Effector memory CD4-positive, alpha-beta T cell (primary cell): ENCODE results near the gene BAIAP2L2.

ENCODE experiments used
- DNase-seq, 3 donors: peaks; one replicate each; pipeline ENCODE4 v3.0.0-alpha.2; 2020
- H3K27ac ChIP-seq: 2 replicates; pipeline ENCODE4 v1.7.0; 2013; ENCODE audit warnings: mild to moderate bottlenecking, low read length, moderate library complexity; ENCODE audit not compliant: insufficient read depth, poor library complexity, severe bottlenecking
- H3K27me3 ChIP-seq: replicated peaks from 2 replicates; pipeline ENCODE4 v1.7.0; 2013; ENCODE audit warnings: mild to moderate bottlenecking, low read length; ENCODE audit not compliant: insufficient read depth, control insufficient read depth, poor library complexity, severe bottlenecking
- H3K36me3 ChIP-seq: 2 replicates; pipeline ENCODE4 v1.7.0; 2013; ENCODE audit warnings: mild to moderate bottlenecking, low read length, moderate library complexity; ENCODE audit not compliant: control insufficient read depth, insufficient read depth
- H3K4me1 ChIP-seq: 2 replicates; pipeline ENCODE4 v1.7.0; 2013; ENCODE audit warnings: low read length, mild to moderate bottlenecking; ENCODE audit not compliant: control insufficient read depth, insufficient read depth, poor library complexity, severe bottlenecking
- H3K4me3 ChIP-seq: 2 replicates; pipeline ENCODE4 v1.7.0; 2013; ENCODE audit warnings: low read length, low read depth, mild to moderate bottlenecking; ENCODE audit not compliant: insufficient read depth, poor library complexity, severe bottlenecking
- H3K9me3 ChIP-seq: 2 replicates; pipeline ENCODE4 v1.7.0; 2013; ENCODE audit warnings: mild to moderate bottlenecking, low read length, moderate library complexity; ENCODE audit not compliant: control insufficient read depth

BAIAP2L2 gene

GRCh38 chr22:38108561-38109319 is 1.7 kb downstream of the BAIAP2L2 start:
- H3K9me3 ChIP-seq: no peaks in the 10 kb centered on the region
- H3K4me3 ChIP-seq: no peak overlapping the region
- DNase-seq: no peak
- H3K4me1 ChIP-seq: no peaks in the 10 kb centered on the region
- no peaks in the 10 kb centered on the region for H3K27me3 ChIP-seq
- H3K27ac ChIP-seq: no peak overlapping the region
- H3K36me3 ChIP-seq: peaks cover 7% of the 10 kb centered on the region

GRCh38 chr22:38107692-38108515 is 2.6 kb downstream of the BAIAP2L2 start:
- H3K4me1 ChIP-seq: no peaks in the 10 kb centered on the region
- no peaks in the 10 kb centered on the region for H3K27me3 ChIP-seq
- DNase-seq: no peak
- no peaks in the 10 kb centered on the region for H3K36me3 ChIP-seq
- no peaks in the 10 kb centered on the region for H3K9me3 ChIP-seq
- H3K27ac ChIP-seq: no peak overlapping the region
- H3K4me3 ChIP-seq: no peak overlapping the region

GRCh38 chr22:38106814-38107578 is 3.5 kb downstream of the BAIAP2L2 start:
- Histone ChIP-seq H3K9me3 (no peaks in the 10 kb centered on the region), H3K4me3 (no peak overlapping the region), H3K27ac (no peak overlapping the region), H3K4me1 (no peaks in the 10 kb centered on the region), H3K36me3 (no peaks in the 10 kb centered on the region), H3K27me3 (no peaks in the 10 kb centered on the region)
- DNase-seq: no peak

- Histone ChIP-seq H3K36me3 (no peaks in the 10 kb centered on the region), H3K4me1 (no peaks in the 10 kb centered on the region), H3K27me3 (no peaks in the 10 kb centered on the region), H3K4me3 (no peak overlapping the region), H3K27ac (no peak overlapping the region), H3K9me3 (no peaks in the 10 kb centered on the region)
- DNase-seq: no peak
These were observed 6.4 kb downstream of the BAIAP2L2 start for GRCh38 chr22:38104084-38104483.

- H3K4me1 ChIP-seq: no peaks in the 10 kb centered on the region
- H3K9me3 ChIP-seq: no peaks in the 10 kb centered on the region
- H3K27me3 ChIP-seq: no peaks in the 10 kb centered on the region
- H3K27ac ChIP-seq: no peak overlapping the region
- no peaks in the 10 kb centered on the region for H3K36me3 ChIP-seq
- no peak for DNase-seq
- H3K4me3 ChIP-seq: no peak overlapping the region
These were observed 6.8 kb downstream of the BAIAP2L2 start for GRCh38 chr22:38103641-38104040.

GRCh38 chr22:38098410-38099249 is 11.9 kb downstream of the BAIAP2L2 start:
- Histone ChIP-seq H3K36me3 (no peaks in the 10 kb centered on the region), H3K9me3 (no peaks in the 10 kb centered on the region), H3K4me3 (no peak overlapping the region), H3K4me1 (no peaks in the 10 kb centered on the region), H3K27me3 (no peaks in the 10 kb centered on the region), H3K27ac (no peak overlapping the region)
- no peak for DNase-seq

GRCh38 chr22:38097557-38098409 is 12.7 kb downstream of the BAIAP2L2 start:
- Histone ChIP-seq H3K36me3 (no peaks in the 10 kb centered on the region), H3K4me1 (no peaks in the 10 kb centered on the region), H3K27me3 (no peaks in the 10 kb centered on the region), H3K4me3 (no peak overlapping the region), H3K9me3 (no peaks in the 10 kb centered on the region), H3K27ac (no peak overlapping the region)
- DNase-seq: no peak

GRCh38 chr22:38097058-38097457 is 13.4 kb downstream of the BAIAP2L2 start:
- H3K27me3 ChIP-seq: no peaks in the 10 kb centered on the region
- no peak for DNase-seq
- H3K4me3 ChIP-seq: no peak overlapping the region
- no peaks in the 10 kb centered on the region for H3K4me1 ChIP-seq
- no peaks in the 10 kb centered on the region for H3K36me3 ChIP-seq
- no peaks in the 10 kb centered on the region for H3K9me3 ChIP-seq
- no peak overlapping the region for H3K27ac ChIP-seq

- H3K4me1 ChIP-seq: no peaks in the 10 kb centered on the region
- no peak overlapping the region for H3K27ac ChIP-seq
- no peaks in the 10 kb centered on the region for H3K27me3 ChIP-seq
- H3K9me3 ChIP-seq: no peaks in the 10 kb centered on the region
- DNase-seq: no peak
- H3K36me3 ChIP-seq: peaks cover 3% of the 10 kb centered on the region
- H3K4me3 ChIP-seq: no peak overlapping the region
These were observed 21.0 kb downstream of the BAIAP2L2 start for GRCh38 chr22:38089474-38089851.
